Eye (tissue), 1 donor: ENCODE results near the gene EFCAB5.
"Not testable (repeated sequence)": the region's sequence is repeated elsewhere in the genome, so short reads cannot be mapped to it uniquely, and the experiment has no call there.

Source experiments
- DNase-seq: peaks from one replicate; pipeline ENCODE4 v3.0.0-alpha.2; 2015

EFCAB5 gene

DNA sequence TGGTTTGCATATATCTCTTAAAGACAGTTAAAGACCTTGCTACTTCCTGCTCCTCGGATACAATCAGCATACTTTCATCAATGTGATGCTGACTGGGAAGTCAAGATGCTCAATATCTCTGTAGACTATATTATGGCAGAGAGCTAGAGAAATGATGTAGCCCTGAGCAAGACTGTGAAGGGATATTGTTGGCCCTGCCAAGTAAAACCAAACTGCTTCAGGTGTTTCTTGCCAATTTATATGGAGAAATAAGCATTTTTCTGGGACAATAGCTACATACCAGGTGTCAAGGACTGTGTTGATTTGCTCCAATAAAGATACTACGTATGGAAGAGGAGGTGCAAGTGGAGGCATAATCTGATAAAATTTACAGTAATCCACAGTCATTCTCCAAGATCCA lies 4.7 kb upstream of the EFCAB5 start:
- no peak for DNase-seq

DNA sequence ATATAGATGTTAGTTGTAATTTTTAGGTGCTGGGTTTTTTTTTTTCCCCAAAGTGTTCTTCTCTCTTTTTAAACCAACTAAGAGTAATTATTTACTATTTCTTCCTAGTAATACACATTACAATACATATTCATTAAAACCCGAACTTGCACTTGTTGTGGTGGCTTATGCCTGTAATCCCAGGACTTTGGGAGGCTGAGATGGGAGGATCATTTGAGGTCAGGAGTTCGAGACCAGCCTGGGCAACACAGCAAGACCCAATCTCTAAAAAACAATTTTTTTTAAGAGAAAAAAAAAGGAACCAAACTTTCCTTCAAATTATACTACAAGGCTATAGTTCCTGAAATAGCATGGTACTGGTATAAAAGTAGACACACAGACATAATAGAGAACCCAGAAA lies 3.8 kb downstream of the EFCAB5 start:
- DNase-seq = no peak

DNA sequence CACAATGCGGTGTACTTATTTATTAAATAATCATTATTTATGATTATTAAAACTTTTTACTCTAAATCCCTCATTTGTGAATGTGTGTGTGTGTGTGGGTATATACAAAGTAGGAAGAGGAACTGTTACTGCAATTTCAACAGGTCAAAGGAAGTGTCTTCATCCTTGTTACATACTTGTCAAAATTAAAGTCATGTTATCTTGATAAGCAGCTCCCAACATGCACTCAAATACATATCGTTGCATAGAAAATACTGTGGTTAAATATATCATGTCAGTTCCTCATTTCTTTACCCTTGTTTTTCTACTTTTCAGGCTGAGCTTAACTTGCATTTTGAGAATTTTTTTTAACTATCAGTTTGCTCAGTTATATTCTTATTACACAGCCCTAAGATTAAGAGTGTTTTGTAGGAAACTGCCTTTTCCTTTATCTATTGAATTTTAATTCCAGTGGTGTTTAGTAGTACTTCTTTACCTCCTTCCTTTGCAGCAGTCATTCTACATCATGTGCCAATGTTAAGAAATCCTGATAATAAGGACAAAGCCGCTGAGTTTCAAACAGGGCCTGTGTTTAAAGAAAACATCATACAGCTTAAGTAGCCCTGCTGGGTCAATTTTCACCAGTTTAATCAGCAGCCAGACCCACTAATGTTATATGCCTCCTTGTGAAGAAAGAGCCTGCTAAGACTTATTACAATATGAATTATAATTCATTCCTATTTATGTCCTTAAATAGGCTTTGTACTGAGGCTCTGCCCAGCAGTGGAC lies 7.2 kb downstream of the EFCAB5 start:
- DNase-seq = peak; percentile 6

DNA sequence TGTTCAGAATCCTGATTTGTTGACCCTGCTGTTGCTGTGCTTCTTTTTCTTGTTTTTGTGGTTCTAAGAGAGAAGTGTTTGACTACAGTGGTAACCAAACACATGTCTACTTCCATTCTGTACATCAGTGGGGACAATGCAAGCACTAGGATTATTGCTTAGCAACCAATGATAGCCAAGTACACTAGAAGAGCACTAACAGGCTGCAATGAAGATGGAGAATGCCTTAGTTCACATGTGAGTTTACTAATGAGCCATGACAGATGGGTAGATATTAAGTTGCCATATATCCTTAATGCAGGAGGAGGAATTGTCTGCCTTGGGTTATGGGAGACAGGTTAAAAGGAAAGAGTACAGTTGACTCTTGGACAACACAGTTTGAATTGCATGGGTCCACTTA lies 8.3 kb downstream of the EFCAB5 start:
- peak; percentile 18 for DNase-seq

DNA sequence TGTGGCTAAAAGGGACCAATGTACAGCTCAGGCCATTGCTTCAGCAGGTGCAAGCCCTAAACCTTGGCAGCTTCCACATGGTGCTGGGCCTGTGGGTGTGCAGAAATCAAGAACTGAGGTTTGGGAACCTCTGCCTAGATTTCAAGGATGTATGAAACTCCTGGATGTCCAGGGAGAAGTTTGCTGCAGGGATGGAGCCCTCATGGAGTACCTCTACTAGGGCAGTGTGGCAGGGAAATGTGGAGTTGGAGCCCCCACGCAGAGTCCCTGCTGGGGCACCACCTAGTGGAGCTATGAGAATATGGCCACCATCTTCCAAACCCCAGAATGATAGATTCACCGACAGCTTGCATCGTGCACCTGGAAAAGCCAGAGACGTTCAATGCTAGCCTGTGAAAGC lies 13.0 kb downstream of the EFCAB5 start:
- DNase-seq = no peak

DNA sequence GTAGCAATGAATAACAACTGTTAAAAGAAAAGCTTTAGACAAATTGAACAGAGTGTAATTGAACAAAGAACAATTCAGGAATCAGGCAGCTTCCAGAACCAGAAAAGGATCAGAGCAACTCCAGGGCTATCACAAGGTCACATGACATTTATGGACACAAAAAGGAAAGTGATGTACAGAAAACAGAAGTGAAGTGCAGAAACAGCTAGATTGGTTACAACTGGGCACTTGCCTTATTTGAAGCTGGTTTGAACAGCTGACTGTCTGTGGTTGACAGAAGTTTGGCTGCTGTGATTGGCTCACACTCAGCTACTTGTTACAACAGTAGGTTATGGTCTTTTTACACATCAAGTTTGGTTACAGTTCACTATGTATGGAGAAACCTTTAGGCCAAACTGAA lies 14.8 kb downstream of the EFCAB5 start:
- DNase-seq = no peak

DNA sequence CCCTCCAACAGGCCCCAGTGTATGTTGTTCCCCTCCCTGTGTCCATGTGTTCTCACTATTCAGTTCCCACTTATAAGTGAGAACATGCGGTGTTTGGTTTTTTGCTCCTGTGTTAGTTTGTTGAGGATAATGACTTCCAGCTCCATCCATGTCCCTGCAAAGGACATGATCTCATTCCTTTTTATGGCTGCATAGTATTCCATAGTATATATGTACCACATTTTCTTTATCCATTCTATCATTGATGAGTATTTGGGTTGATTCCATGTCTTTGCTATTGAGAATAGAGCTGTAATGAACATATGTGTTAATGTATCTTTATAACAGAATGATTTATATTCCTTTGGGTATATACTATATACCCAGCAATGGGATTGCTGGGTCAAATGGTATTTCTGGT lies 16.1 kb downstream of the EFCAB5 start:
- not testable (repeated sequence) for DNase-seq

DNA sequence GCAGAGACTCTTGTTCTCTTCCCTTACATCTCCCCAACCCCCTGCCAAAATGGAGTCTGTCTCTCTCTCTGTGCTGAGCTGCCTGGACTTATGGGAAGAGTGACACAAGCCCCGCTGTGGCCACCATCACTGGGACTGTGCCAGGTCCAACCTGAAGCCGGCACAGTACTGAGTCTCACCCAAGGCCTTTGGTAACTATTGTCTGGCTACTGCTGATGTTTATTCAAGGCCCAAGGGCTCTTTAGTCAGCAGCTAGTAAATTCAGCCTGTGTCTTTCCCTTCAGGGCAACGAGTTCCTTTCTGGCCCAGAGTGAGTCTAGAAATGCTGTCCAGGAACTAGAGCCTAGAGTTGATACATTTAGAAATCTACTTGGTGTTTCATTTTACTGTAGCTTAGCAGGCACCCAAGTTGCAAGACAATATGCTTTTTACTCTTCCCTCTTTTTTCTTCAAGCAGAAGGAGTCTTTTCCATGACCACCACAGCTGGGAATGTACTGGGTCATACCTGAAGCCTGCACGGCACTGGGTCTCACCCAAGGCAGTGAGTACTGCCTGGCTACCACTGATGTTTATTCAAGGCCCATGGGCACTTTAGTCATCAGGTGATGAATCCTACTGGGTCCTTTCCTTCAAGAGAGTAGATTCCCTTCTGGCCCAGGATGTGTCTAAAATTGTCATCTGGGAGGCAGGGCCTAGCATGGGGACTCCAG lies 17.7 kb downstream of the EFCAB5 start:
- no peak for DNase-seq

DNA sequence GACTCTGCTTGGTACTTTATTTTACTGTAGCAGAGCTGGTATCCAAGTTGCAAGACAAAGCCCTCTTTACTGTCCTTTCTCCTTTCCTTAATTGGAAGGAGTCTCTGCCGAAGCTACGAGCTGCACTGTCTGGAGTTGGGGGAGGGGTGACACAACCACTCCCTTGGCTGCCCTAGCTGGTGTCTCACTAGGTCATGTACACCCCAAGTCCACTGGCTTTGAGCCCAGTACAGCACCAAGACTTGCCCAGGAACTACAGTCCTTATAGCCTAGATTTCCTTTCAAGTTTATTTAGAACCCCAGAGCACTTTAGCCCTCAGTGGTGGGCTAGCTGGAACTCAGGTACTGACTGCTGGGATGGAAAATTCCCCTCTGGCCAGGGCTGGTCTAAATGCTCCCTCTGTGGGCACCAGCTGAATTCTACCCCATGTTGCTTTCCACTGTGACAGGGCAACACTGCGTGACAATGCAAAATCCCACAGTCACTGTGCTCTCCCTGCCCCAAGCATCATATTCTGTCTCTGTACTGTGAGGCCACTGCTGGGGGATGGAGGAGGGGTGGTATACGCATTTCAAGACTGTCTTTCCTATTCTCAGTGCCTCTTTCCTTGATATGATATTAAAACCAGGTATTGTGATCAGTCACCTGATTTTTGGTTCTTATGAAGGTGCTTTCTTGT lies 18.4 kb downstream of the EFCAB5 start:
- peak; percentile 7 for DNase-seq

DNA sequence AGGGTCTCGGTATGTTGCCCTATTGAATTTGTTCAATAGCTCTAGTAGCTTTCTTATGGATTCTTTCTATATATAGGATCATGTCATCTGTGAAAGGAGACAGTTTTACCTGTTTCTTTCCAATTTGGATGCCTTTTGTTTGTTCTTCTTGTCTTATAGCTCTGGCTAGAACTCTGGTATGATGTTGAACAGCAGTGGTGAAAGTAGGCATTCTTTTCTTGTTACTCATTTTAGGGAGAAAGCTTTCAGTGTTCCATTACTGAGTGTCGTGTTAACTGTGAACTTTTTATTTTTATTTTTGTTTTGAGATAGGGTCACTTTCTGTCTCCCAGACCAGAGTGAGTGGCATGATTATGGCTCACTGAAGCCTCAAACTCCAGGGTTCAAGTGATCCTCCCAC lies 21.2 kb downstream of the EFCAB5 start:
- DNase-seq = no peak

DNA sequence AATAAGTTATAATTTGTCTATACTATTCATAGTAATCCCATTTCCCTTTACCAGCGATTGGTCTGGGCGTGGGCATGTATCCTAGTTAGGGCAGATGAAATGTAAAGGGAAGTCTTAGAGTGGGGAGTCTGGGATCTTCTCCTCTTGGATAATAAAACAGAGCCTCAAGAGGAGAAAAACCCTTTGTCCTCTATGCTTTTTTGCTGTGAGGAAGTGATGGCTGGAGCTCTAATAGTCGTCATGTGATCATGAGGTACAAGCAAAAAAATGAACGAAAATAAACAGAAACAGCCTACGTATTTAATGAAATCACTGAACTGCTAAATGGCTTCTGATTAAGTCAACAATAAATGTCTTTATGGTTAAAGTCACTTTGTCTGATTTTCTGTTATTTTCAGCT lies 26.8 kb downstream of the EFCAB5 start:
- no peak for DNase-seq

DNA sequence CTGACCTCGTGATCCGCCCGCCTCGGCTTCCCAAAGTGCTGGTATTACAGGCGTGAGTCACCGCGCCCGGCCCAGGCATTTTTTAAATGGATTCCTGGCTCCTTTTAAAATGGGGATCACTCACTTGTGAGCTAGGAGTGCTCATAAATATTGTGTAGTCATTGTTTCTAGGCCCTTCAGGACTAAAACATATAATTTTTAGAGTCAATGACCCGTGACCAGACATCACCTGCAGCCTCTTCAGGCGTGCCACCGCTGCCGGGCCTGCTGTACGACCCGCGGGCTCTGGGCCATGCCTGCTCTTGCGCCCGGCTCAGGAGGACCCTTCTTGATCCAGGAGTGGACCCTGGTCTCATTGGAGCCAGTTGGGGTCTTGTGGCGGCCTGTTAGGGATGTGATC lies 30.8 kb downstream of the EFCAB5 start:
- DNase-seq = no peak

DNA sequence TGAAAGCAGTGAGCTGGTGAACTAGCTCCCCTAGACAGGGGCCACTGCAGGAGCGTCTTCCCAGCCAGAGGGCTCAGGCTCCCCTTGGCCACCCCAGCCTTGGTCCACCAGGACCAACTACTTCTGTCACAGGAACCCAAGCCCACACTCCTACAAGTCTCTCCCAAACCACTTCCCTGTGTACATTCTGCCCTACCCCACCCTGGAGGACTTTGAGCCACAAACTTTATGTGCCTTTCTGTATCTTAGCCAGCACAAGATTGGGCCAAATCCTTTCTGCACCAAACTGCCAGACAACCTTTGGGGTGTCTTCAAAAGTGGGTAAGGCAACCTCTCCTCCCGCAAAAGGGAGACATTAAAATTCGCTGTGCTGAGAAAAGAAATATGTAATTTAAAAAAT lies 31.6 kb downstream of the EFCAB5 start:
- no peak for DNase-seq

DNA sequence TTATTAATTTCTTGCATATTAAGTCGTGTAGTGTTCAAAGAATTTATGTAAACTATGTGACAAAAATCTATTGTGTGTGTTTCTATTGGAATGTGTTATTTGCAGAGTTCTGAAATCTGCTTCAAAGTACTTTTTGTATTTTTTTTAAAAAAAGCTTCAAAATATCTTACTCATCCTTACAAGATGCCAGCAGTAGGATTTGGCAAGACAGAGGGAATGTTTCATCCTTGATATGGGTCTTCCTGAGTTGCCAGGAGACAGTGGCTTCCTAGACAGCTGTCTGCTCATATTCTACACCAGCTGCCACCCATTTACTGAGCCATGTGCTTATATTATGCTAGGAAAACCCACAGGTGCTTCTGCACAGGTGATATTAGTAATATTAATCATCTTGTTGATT lies 36.4 kb downstream of the EFCAB5 start:
- DNase-seq = no peak

DNA sequence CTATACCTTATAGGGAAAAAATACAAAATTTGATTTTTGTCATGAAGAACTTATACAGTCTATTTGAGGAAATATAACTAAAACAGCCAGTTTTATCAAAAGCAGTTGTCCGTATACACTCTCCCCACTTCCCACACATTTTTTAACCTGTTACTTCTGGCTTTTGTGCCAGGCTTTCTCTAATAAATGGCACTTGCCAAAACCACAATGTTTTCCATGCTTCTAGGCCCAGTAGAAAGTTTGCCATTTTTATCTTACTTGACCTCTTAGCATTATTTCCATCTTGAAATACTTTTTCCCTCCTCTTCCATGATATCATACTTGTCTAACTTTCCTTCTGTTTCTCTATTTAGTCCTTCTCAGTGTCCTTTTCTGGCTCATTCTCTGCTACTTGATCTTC lies 38.8 kb downstream of the EFCAB5 start:
- no peak for DNase-seq

DNA sequence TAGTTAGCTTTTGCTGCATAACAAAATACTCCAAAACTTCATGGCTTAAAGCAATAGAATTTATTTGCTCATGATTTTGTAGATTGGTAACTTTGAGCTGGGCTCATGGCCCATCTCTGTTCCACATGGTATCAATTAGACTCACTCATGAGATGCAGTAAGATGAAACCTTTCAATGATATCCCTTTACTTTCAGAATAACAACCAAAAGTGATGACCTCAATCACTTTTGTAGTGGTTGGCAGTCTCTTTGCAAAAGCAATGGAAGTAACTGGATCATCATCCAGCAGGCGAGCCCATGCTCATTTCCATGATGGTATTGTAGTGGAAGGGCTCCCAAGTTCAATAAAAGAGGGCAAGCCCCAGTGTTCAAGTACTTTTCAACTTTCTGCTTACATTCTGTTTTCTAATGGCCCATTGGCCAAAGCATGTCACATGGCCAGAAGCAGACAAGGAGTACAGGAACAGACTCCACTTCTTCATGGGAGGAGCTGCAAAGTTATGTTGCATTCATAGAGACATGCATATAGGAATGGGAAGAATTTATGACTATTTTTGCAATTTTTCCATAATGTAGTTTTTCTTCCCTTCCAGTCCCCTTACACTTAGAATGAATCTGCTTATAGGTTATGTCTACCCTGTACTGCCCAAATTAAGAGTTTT lies 41.7 kb downstream of the EFCAB5 start:
- DNase-seq = no peak

DNA sequence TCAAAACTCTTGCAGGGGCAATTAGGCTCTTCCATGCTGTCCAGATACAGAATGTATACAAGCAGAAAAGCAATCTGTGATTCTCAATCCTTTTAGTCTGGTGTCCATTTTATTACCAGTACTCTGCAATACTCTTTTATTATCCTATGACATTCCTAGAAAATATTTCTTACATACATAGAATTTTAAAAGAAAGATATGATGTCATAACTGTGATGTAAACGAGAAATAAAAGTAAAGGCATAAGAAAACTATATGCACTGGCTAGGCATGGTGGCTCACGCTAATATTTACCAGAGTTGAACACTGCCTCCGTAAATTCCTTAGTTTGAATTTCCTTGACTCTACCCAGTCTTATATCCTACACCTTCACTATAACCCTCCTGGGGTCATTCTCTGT lies 55.0 kb downstream of the EFCAB5 start:
- no peak for DNase-seq

DNA sequence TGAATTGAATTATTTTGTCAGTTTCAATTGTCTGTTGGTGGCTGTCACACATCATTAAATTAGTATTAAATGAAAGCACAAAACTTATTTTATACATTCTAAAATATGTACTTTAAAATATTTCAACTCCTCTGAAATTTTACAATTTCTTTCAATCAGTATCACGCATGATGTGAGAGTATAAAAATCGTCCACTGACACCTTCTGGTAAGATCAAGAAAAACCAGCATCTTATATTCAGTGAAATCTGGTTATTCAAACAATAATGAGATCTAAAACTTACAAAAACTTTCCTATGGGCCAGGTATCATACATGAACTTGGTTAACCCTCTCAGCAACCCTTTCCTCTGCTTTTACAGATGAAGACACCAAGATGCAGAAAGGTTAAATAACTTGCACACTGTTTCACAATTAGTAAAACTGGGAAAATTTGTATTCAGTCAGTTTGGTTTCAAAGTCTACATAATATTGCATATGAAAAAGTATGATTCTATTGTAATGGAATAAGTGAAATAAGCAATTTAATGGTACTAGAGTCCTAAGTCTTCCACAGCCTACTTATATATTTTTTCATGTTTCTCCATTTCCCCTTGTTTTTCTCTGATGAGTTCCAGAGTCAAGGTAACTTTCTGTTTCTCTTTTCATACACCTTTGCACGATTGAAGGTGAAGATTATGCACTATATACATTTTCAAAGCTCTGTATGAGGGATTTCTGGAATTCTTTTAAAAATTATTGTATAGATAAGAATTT lies 58.7 kb downstream of the EFCAB5 start:
- DNase-seq = no peak

DNA sequence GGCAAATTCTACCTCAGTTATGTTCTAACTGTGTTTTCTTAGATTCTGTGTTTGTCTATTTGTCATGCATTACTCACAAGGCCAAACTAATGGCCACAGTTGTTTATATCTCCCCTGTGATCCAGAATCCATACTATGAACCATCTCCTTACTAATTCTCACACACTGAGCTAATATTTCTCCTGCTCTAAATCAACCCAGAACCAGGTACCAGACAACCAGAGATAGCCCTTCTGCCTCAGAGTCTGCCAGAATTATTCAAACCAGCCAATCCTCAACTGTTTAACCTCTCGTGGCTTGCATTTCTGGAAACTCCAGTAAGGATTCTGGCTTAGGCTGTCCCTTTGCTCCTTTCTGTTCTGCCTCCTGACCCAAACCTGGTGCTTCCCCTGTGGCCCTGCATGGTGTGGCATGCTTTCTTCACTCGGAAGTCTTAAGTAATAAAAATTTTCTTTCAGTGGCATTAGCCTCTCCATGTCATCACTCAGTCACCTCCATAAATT lies 59.4 kb downstream of the EFCAB5 start:
- DNase-seq = no peak

DNA sequence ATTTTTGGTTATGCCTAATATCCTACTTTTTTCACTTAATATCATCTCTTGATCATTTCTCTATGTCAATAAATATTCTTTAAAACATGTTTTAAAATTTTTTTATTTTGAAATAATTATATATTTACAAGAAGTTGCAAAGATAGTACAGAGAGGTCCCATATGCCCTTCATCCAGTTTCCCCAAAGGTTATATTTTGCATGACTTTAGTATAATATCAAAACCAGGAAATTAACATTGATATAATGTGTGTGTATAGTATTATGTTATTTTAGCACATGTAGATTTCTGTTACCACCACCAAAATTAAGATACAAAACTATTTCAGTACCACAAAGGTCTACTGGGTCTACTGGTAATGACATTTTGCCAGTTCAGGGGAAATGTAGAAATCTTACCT lies 60.7 kb downstream of the EFCAB5 start:
- no peak for DNase-seq

DNA sequence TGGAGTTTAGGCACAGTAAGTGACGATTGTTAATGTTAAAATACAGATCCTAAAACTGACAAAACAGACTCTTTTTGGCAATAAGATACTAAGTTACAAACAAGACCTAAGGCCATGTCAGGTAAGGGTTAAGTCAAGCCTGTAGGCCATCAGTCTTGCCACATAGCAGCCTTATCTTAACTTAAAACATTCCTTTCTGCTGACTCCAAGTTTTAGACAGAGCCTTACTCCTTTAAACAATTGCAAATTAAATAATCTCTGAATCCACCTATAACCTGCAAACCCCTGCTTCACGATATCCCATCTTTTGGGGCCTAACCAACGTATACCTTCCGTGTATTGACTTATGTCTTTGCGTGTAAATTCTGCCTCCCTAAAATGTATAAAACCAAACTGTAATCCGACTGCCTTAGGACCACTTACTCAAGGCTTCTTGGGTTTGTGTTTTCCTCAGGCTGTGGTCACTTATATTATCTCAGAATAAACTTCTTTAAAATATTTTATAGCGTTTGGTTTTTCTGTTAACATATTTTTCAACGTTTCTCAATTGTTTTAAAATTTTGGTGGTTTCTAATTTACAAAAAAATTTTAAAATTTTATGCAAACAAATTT lies 64.4 kb downstream of the EFCAB5 start:
- no peak for DNase-seq

DNA sequence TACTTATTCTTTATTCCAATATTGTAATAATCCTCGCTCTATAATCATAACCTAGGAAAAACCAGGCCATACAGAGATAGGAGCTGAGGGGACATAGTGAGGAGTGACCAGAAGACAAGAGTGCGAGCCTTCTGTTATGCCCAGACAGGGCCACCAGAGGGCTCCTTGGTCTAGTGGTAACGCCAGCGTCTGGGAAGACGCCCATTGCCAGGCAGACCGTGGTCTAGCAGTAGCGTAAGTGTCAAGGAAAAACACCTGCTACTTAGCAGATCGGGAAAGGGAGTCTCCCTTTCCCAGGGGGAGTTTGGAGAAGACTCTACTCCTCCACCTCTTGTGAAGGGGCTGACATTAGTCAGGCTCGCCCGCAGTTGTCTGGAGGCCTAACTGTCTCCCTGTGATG lies 70.5 kb downstream of the EFCAB5 start:
- DNase-seq = not testable (repeated sequence)
